ENCODE measurements around the gene ATP13A3.

The ATP13A3 gene

DNA sequence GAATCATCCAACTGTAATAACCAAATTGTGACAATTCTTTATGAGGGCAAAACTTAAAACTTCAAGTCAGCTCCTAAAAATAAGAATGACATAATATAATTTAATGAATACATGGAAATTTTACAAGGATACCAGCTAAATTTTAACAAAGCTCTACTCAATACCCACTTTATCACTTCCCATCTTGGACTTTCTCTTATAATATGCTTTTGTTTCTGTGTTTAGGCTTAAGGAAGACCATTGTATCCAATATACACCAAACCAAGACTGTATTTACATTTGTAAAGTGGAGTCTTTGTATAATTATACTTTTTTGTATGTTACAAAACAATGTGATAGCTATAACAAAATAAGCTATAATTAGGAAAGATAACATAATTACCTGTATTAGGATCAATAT is 16.8 kb downstream of the ATP13A3 start:
- TF ChIP-seq GATA2 (IDR thresholded peaks at IDR 0.05; ENCODE audit: low read depth, low read length) (no peak), GATA3 (IDR thresholded peaks at IDR 0.05; ENCODE audit: low read depth, low read length) (no peak)

- no peak for TF ChIP-seq GATA3 (IDR thresholded peaks at IDR 0.05; ENCODE audit: low read depth, low read length)
- TF ChIP-seq GATA2 (IDR thresholded peaks at IDR 0.05; ENCODE audit: low read depth, low read length): no peak
These were observed 18.7 kb downstream of the ATP13A3 start for GRCh38 chr3:194468086-194468485.

DNA sequence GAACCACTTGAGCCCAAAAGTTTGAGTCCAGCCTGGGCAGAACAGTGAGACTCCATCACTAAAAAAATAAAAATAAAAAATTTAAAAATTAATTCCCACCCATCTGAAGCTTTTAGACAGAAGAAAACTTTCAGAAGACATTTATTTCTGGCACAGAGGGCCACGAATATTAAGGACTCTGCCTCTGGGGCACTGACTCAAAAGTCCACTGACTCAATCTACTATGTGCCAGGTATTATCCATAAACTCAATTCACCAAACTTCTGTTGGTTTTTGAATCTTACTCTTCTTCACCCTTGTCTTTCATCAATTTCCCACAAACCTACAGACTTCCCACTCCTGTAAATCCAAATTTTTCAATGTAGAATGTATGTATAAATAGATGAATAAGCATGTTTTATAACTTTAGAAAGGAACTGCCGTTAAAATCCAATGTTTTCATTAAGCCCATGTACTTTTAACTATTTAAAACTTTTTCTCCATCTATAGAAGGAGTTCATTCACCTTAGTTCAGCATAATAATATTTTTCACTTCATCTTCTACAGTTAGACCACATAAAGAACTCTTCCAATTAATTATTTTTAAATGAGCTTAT is 19.9 kb downstream of the ATP13A3 start:
- TF ChIP-seq GATA2 (IDR thresholded peaks at IDR 0.05; ENCODE audit: low read depth, low read length) (no peak), GATA3 (IDR thresholded peaks at IDR 0.05; ENCODE audit: low read depth, low read length) (no peak)

DNA sequence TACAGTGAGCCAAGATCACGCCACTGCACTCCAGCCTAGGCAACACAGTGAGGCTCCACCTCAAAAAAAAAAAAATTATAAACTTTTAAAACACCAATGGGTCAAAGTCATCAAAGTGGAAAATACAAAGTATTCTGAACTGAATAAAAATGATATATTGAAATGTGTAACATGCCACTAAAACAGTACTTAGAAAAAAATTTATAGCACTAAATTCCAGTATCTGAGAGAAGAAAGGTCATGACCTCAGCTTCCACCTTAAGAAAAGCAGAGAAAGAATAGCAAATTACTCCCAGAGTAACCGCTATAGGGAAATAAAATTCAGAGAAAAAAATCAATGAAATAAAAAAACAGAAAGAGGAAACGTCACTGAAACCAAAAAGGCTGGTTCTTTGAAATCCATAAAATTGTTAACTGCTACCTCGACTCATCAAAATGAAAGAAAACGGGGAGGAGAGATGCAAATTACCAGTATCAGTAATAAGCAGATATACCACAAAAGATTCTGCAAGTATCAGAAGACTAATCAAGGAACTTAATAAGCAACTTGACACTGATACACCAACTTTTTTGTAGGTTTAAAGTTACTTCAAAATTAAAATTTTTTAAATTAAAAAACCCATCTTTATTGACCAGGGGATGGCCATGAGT is 20.8 kb downstream of the ATP13A3 start:
- no peak for TF ChIP-seq GATA3 (IDR thresholded peaks at IDR 0.05; ENCODE audit: low read depth, low read length)
- no peak for TF ChIP-seq GATA2 (IDR thresholded peaks at IDR 0.05; ENCODE audit: low read depth, low read length)

GRCh38 chr3:194465246-194465645 is 21.6 kb downstream of the ATP13A3 start:
- TF ChIP-seq GATA3 (IDR thresholded peaks at IDR 0.05; ENCODE audit: low read depth, low read length) (no peak), GATA2 (IDR thresholded peaks at IDR 0.05; ENCODE audit: low read depth, low read length) (no peak)

GRCh38 chr3:194464692-194465091 is 22.1 kb downstream of the ATP13A3 start:
- TF ChIP-seq GATA2 (IDR thresholded peaks at IDR 0.05; ENCODE audit: low read depth, low read length): no peak
- no peak for TF ChIP-seq GATA3 (IDR thresholded peaks at IDR 0.05; ENCODE audit: low read depth, low read length)

DNA sequence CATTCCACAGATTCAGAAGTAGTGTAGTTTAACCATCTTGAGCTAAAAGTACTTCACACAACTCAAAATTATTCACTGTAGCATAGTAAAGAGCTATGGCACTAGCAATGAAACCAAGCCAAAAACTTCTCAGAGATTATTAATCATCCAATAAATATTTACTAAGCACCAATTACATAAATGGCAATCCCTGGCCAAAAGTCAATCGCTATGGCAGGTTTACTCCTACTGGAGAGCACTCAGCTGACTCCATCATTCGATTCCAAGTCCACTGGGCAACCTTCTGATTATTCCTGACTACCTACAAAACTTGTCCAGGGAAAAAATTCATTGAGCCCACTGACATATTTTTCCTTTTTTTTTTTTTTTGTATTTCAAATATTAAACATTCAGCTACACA is 23.9 kb downstream of the ATP13A3 start:
- TF ChIP-seq GATA3 (IDR thresholded peaks at IDR 0.05; ENCODE audit: low read depth, low read length) (no peak), GATA2 (IDR thresholded peaks at IDR 0.05; ENCODE audit: low read depth, low read length) (no peak)

- TF ChIP-seq GATA2 (IDR thresholded peaks at IDR 0.05; ENCODE audit: low read depth, low read length) (no peak), GATA3 (IDR thresholded peaks at IDR 0.05; ENCODE audit: low read depth, low read length) (no peak)
These were observed 26.2 kb downstream of the ATP13A3 start for GRCh38 chr3:194460566-194460965.

DNA sequence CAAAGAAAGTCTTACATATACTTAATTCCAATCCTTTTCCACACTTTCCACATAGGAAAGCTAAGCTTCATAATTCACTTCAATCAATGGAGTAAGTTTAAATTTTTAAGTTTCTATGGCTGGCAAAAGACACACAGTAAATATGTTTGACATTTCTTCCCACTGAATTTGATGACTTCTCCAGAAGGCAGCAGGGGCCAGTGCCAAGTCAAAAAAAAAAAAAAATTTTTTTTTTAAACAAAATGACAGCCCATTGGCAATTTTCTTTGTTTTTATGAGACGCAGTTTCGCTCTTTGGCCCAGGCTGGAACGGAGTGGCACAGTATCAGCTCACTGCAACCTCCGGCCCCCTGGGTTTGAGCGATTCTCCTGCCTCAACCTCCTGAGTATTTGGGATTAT is 28.7 kb downstream of the ATP13A3 start:
- no peak for TF ChIP-seq GATA2 (IDR thresholded peaks at IDR 0.05; ENCODE audit: low read depth, low read length)
- TF ChIP-seq GATA3 (IDR thresholded peaks at IDR 0.05; ENCODE audit: low read depth, low read length): no peak

GRCh38 chr3:194455481-194455880 is 31.3 kb downstream of the ATP13A3 start:
- TF ChIP-seq GATA2 (IDR thresholded peaks at IDR 0.05; ENCODE audit: low read depth, low read length) (no peak), GATA3 (IDR thresholded peaks at IDR 0.05; ENCODE audit: low read depth, low read length) (no peak)

GRCh38 chr3:194450341-194450740 is 36.5 kb downstream of the ATP13A3 start:
- TF ChIP-seq GATA3 (IDR thresholded peaks at IDR 0.05; ENCODE audit: low read depth, low read length) (no peak), GATA2 (IDR thresholded peaks at IDR 0.05; ENCODE audit: low read depth, low read length) (no peak)

DNA sequence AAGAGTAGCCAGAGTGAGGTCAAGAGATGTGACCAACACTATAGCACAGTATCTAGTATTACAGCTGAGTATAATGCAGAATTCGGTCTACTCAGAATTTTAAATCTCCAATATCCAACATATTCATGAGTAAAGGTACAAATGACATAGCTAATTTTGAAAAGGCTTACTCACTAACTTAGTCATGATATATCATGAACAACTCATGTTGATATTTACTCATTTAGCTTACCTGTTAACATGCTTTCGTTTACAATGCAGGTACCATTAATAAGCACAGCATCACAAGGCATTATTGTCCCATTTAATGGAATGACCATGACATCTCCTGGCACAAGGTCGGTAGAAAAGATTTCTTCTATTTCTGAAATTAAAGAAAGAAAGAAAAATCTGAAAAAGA is 36.9 kb downstream of the ATP13A3 start:
- TF ChIP-seq GATA3 (IDR thresholded peaks at IDR 0.05; ENCODE audit: low read depth, low read length) (no peak), GATA2 (IDR thresholded peaks at IDR 0.05; ENCODE audit: low read depth, low read length) (no peak)

DNA sequence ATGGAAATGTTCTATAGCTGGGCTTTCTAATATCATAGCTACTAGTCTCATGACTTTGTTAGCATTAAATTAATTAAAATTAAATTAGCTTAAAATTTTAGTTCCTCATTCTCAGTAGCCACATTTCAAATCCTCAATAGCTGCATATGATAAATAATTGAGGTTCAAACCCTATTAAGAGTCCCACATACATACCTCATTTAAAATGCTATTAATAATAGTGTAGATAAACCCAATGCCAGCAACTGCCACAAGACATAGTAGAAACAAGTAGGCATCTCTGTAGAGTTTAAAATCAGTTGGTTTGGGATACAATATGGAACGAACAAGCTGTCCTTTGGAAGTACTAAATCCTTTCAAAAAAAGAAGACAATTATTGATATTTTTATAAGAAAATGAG is 39.1 kb downstream of the ATP13A3 start:
- TF ChIP-seq GATA2 (IDR thresholded peaks at IDR 0.05; ENCODE audit: low read depth, low read length) (no peak), GATA3 (IDR thresholded peaks at IDR 0.05; ENCODE audit: low read depth, low read length) (no peak)

- no peak for TF ChIP-seq GATA2 (IDR thresholded peaks at IDR 0.05; ENCODE audit: low read depth, low read length)
- no peak for TF ChIP-seq GATA3 (IDR thresholded peaks at IDR 0.05; ENCODE audit: low read depth, low read length)
These were observed 39.6 kb downstream of the ATP13A3 start for GRCh38 chr3:194447161-194447560.

DNA sequence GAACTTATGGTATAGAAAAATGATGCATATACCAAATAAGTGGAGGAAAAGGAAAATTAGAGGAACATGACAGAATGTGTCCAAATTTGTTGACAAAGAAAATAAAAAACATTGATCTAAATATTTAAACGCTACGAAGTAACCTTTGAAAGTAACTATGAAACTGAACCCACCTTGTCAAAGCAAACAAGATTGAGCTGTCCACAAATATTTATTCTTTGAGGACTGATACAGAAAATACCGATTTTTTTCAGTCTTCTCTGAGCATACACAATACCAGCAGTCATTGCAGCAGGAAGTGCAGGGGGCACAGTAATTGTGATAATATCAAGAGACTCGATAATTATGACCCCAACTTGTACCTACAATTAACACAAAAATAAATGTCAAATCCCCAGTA is 40.0 kb downstream of the ATP13A3 start:
- TF ChIP-seq GATA3 (IDR thresholded peaks at IDR 0.05; ENCODE audit: low read depth, low read length) (no peak), GATA2 (IDR thresholded peaks at IDR 0.05; ENCODE audit: low read depth, low read length) (no peak)

All from SH-SY5Y (cell line).